ENCODE data around the gene TNFRSF14. TPM values are rescaled to one million over a fixed set of nuclear protein-coding genes. Genes with fewer than 3 reads are reported as not detected.

TNFRSF14 gene
- total RNA-seq, 1 donor from 2014 or later: 86.1 TPM

DNA sequence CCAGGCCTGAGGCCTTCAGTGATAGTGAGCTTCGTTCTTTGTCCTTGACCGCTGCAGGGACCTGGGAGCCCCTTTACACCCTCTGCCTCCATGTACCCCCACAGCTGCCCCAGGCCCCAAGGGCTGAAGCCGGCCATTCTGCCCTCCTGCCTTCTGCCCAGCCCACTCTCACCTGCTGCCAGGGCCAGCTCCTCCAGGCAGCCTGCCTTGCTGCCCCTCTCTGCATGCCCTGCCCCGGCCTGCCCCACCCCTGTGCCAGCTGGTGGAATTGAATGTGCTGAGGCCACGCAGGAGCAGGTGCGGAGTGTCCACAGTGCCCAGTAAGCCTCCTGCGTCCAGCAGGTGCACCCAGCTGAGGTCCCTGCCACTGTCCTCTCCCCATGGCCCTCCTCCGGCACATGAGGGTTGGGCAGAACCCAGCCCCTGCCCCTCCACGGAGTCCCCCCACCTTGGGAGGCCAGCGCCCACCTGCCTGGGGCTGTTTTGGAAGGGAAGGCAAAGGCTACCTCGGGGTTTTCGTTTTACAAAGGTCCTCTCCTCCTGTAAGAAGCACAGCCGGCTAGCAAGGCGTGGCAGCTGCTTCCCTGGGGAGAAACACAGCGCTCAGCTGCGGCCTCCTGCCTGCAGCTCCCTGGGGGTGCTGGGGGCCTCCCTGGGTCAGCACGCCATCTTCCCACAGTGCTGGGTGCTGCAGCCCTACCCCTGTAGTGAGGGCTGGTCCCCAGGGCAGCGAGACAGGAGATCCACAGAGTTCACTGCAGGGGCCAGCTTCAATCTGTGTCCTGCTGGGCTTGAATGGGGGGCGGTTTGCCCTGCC, 55.7 kb downstream of the TNFRSF14 start:
- no peak for DNase-seq (ENCODE audit: extremely low read depth, low read depth, low spot score)

GRCh38 chr1:2612591-2613365, 56.6 kb downstream of the TNFRSF14 start:
- no peak for DNase-seq (ENCODE audit: extremely low read depth, low read depth, low spot score)

Other genes with a start within 250 kb of the TNFRSF14 start
- 6.6 and 7.1 TPM in 2 replicates for gene MORN1, start 164.8 kb upstream of the TNFRSF14 start, total RNA-seq
- 103 and 119 TPM in 2 replicates for gene RER1, start 164.5 kb upstream of the TNFRSF14 start, total RNA-seq
- 26.0 and 31.9 TPM in 2 replicates for gene PEX10, start 143.8 kb upstream of the TNFRSF14 start, total RNA-seq
- gene PLCH2, start 80.1 kb upstream of the TNFRSF14 start, total RNA-seq: 0.47 TPM in 1 of 2 replicates, not detected in the other
- 19.0 and 45.3 TPM in 2 replicates for gene PANK4, start 29.8 kb upstream of the TNFRSF14 start, total RNA-seq
- gene HES5, start 26.1 kb upstream of the TNFRSF14 start, total RNA-seq: not detected in 2 replicates
- gene PRXL2B, start 30.4 kb downstream of the TNFRSF14 start, total RNA-seq: 44.7 and 47.3 TPM in 2 replicates
- gene MMEL1, start 76.6 kb downstream of the TNFRSF14 start, total RNA-seq: 0.15 and 0.93 TPM in 2 replicates
- 0.10 and 0.18 TPM in 2 replicates for gene TTC34, start 245.3 kb downstream of the TNFRSF14 start, total RNA-seq

Measured in glomerular endothelial cell (primary cell).